Right cardiac atrium (tissue), 5 donors: ENCODE data around the gene CORT. TPM values are rescaled to one million over a fixed set of nuclear protein-coding genes. Genes with fewer than 3 reads are reported as not detected.

ENCODE experiments used
- ATAC-seq, 2 donors: fragments of 200-7000 bp; cut with Tn5 transposase; one replicate each; pipeline versions ENCODE4 v1.8.0 to v1.9.1; 2020; ENCODE audit warnings: moderate library complexity in 2 of 2, mild to moderate bottlenecking in 1 of 2
- DNase-seq, 3 donors: peaks; one replicate each; pipeline ENCODE4 v3.0.0-alpha.2; 2020
- H3K27ac ChIP-seq: one replicate; pipeline ENCODE4 v1.5.1; 2013; ENCODE audit warnings: mild to moderate bottlenecking, low read length, control low read depth, moderate library complexity
- H3K27me3 ChIP-seq: one replicate; pipeline ENCODE4 v1.6.1; 2013; ENCODE audit not compliant: control insufficient read depth, insufficient read depth
- H3K4me1 ChIP-seq: one replicate; pipeline ENCODE4 v1.6.1; 2013; ENCODE audit warnings: low read length; ENCODE audit not compliant: control insufficient read depth, insufficient read depth
- H3K4me3 ChIP-seq: one replicate; pipeline ENCODE4 v1.5.1; 2013; ENCODE audit warnings: low read length, control low read depth
- H3K9me3 ChIP-seq: one replicate; pipeline ENCODE4 v1.6.1; 2013; ENCODE audit warnings: low read length; ENCODE audit not compliant: control insufficient read depth
- WGBS: extraction: QIAGEN DNeasy Blood & Tissue Kit; methylation state at CpG from one replicate; pipeline ENCODE4 v1.1.7; 2013; 5-methylcytosine and 5-hydroxymethylcytosine counted together
- intact Hi-C, 4 donors: fragments of 100-400 bp; cut with DNase I; formaldehyde crosslinking; loops; one replicate each; pipeline versions ENCODE4 v1.11.0 to v1.14.0; 2022 to 2023
- polyA plus RNA-seq: library from polyadenylated mRNA; stranded (reverse); fragments of 200-250 nt; gene quantifications from one replicate; pipeline ENCODE4 v1.2.3, GENCODE V29; 2013
- total RNA-seq, 4 donors: library from RNA; stranded (reverse); fragmentation: NEBNext Ultra II Directional; extraction: Animal tissue kit (Norgen Biotek cat#: 25700); gene quantifications; one replicate each; pipeline ENCODE4 v1.2.1, GENCODE V29; 2021
- donor health status: healthy with polysubstance abuse.
- donor health status: DM: no; HTN: yes; CAD: no.
- donor health status: DM: no; HTN: no; CAD: no.
- donor health status: DM: no; HTN: yes; CAD: no; lungs with severe emphysema.
- donor health status: DM: yes; HTN: yes; CAD: no.

The CORT gene
- total and polyA plus RNA-seq, 5 donors: 0.16 to 0.35 TPM; not detected in 3

- peak overlapping the region; percentile 68 for H3K27ac ChIP-seq
- H3K9me3 ChIP-seq: no peaks in the 10 kb centered on the region
- DNase-seq: no peak
- peak in 1 of 2 donors; percentile 8 for ATAC-seq
- H3K4me3 ChIP-seq: peak overlapping the region; percentile 92
- intact Hi-C loops: loop anchor here in 1 of 4 donors (10.0 kb wide), 1 partner anchor 59 kb away; no protein-coding TSS in a partner anchor
- H3K4me1 ChIP-seq: no peaks in the 10 kb centered on the region
- no peaks in the 10 kb centered on the region for H3K27me3 ChIP-seq
- WGBS: 2% methylated on average over 13 of the region's 13 CpGs
Observed at GRCh38 chr1:10475510-10475909, 25.7 kb downstream of the CORT start.

GRCh38 chr1:10479296-10479695 lies 29.5 kb downstream of the CORT start:
- ATAC-seq: no peak
- intact Hi-C loops: loop anchor here in 1 of 4 donors (10.0 kb wide), 1 partner anchor 56 kb away; no protein-coding TSS in a partner anchor
- WGBS: 78% methylated on average over 8 of the region's 8 CpGs

GRCh38 chr1:10480614-10481013 lies 30.8 kb downstream of the CORT start:
- Histone ChIP-seq H3K4me3 (no peak overlapping the region), H3K27ac (no peak overlapping the region), H3K27me3 (no peaks in the 10 kb centered on the region), H3K9me3 (no peaks in the 10 kb centered on the region), H3K4me1 (no peaks in the 10 kb centered on the region)
- WGBS: 87% methylated on average over 2 of the region's 2 CpGs
- no peak for DNase-seq
- ATAC-seq: no peak
- intact Hi-C loops: no loop called here

More at GRCh38 chr1:10479296-10479695, 29.5 kb downstream of the CORT start:
- Histone ChIP-seq H3K9me3 (no peaks in the 10 kb centered on the region), H3K27ac (no peak overlapping the region), H3K4me1 (no peaks in the 10 kb centered on the region), H3K4me3 (no peak overlapping the region), H3K27me3 (no peaks in the 10 kb centered on the region)
- no peak for DNase-seq

- H3K27me3 ChIP-seq: no peaks in the 10 kb centered on the region
- no peaks in the 10 kb centered on the region for H3K4me1 ChIP-seq
- ATAC-seq: peak in 1 of 2 donors; percentile 33
- H3K9me3 ChIP-seq: no peaks in the 10 kb centered on the region
- DNase-seq: no peak
- no peak overlapping the region for H3K4me3 ChIP-seq
- no peak overlapping the region for H3K27ac ChIP-seq
- intact Hi-C loops: no loop called here
- WGBS: 83% methylated on average over 6 of the region's 6 CpGs
Observed at GRCh38 chr1:10484521-10484920, 34.7 kb downstream of the CORT start.

- H3K27me3 ChIP-seq: no peaks in the 10 kb centered on the region
- DNase-seq: no peak
- H3K4me1 ChIP-seq: no peaks in the 10 kb centered on the region
- H3K27ac ChIP-seq: no peak overlapping the region
- no peak for ATAC-seq
- WGBS: 62% methylated on average over 4 of the region's 4 CpGs
- H3K9me3 ChIP-seq: no peaks in the 10 kb centered on the region
- H3K4me3 ChIP-seq: no peak overlapping the region
- intact Hi-C loops: loop anchor here in 1 of 4 donors (10.0 kb wide), 1 partner anchor 55 kb away; the partner anchor contains the start of gene CENPS
Observed at GRCh38 chr1:10489291-10490055, 39.6 kb downstream of the CORT start.

GRCh38 chr1:10490286-10490970 lies 40.6 kb downstream of the CORT start:
- Histone ChIP-seq H3K27me3 (no peaks in the 10 kb centered on the region), H3K4me3 (no peak overlapping the region), H3K27ac (no peak overlapping the region), H3K4me1 (peaks cover 5% of the 10 kb centered on the region), H3K9me3 (no peaks in the 10 kb centered on the region)
- DNase-seq (no peak), ATAC-seq (no peak)
- intact Hi-C loops: loop anchor here in 1 of 4 donors (10.0 kb wide), 1 partner anchor 56 kb away; the partner anchor contains the start of gene CENPS
- WGBS: 84% methylated on average over 12 of the region's 12 CpGs

GRCh38 chr1:10494418-10494753 lies 44.6 kb downstream of the CORT start:
- Histone ChIP-seq H3K27ac (no peak overlapping the region), H3K4me3 (no peak overlapping the region), H3K9me3 (no peaks in the 10 kb centered on the region), H3K27me3 (no peaks in the 10 kb centered on the region), H3K4me1 (peaks cover 5% of the 10 kb centered on the region)
- WGBS: 79% methylated on average over 5 of the region's 5 CpGs
- DNase-seq (no peak), ATAC-seq (peak in 1 of 2 donors; percentile 12)
- intact Hi-C loops: loop anchor here in 2 of 4 donors (2.0 to 10.0 kb wide), 2 partner anchors 60 to 64 kb away; partner anchors contain the start of gene CENPS (in 2 of the 2)

- peak; percentile 80 to 81 for ATAC-seq
- no peaks in the 10 kb centered on the region for H3K27me3 ChIP-seq
- H3K27ac ChIP-seq: no peak overlapping the region
- H3K4me1 ChIP-seq: peaks cover 5% of the 10 kb centered on the region
- H3K4me3 ChIP-seq: no peak overlapping the region
- no peaks in the 10 kb centered on the region for H3K9me3 ChIP-seq
- peak; percentile 61 to 85 (median 81) for DNase-seq
- intact Hi-C loops: loop anchor here in 3 of 4 donors (2.0 to 10.0 kb wide), 3 partner anchors 60 to 372 kb away; partner anchors contain the start of gene CENPS (in 2 of the 3)
- 5% methylated on average over 15 of the region's 15 CpGs for WGBS
Observed at GRCh38 chr1:10494754-10495474, 45.1 kb downstream of the CORT start.

- ATAC-seq (no peak), DNase-seq (no peak)
- Histone ChIP-seq H3K27me3 (no peaks in the 10 kb centered on the region), H3K4me1 (peaks cover 5% of the 10 kb centered on the region), H3K9me3 (no peaks in the 10 kb centered on the region), H3K27ac (no peak overlapping the region), H3K4me3 (no peak overlapping the region)
- 73% methylated on average over 10 of the region's 10 CpGs for WGBS
- intact Hi-C loops: loop anchor here in 3 of 4 donors (2.0 to 10.0 kb wide), 3 partner anchors 61 to 372 kb away; partner anchors contain the start of gene CENPS (in 2 of the 3)
Observed at GRCh38 chr1:10495475-10495817, 45.6 kb downstream of the CORT start.

GRCh38 chr1:10495952-10496351 lies 46.1 kb downstream of the CORT start:
- peaks cover 5% of the 10 kb centered on the region for H3K4me1 ChIP-seq
- no peak for DNase-seq
- no peaks in the 10 kb centered on the region for H3K9me3 ChIP-seq
- WGBS: 84% methylated on average over 14 of the region's 14 CpGs
- ATAC-seq: no peak
- intact Hi-C loops: loop anchor here in 3 of 4 donors (2.0 to 10.0 kb wide), 3 partner anchors 61 to 371 kb away; partner anchors contain the start of gene CENPS (in 2 of the 3)
- no peak overlapping the region for H3K27ac ChIP-seq
- no peak overlapping the region for H3K4me3 ChIP-seq
- no peaks in the 10 kb centered on the region for H3K27me3 ChIP-seq
